Measurements from ENCODE around the gene YES1. TPM values are rescaled to one million over a fixed set of nuclear protein-coding genes. Genes with fewer than 3 reads are reported as not detected.

The YES1 gene
- total RNA-seq, 2 donors from 2014 or later: 56.3 to 83.4 TPM

- intact Hi-C loops (cut with DNase I): no loop called here
- Histone ChIP-seq H3K4me3 (no peak overlapping the region), H3K9me3 (no peaks in the 10 kb centered on the region), H3K27me3 (no peaks in the 10 kb centered on the region), H3K4me1 (no peaks in the 10 kb centered on the region), H3K27ac (no peak overlapping the region), H3K36me3 (no peaks in the 10 kb centered on the region), H3K9ac (ENCODE audit: low read depth in 2 of 2, low read length in 2 of 2) (no peak overlapping the region)
- no peak for DNase-seq
- no peak for TF ChIP-seq CTCF (IDR thresholded peaks at IDR 0.05)
These were observed 61.6 kb downstream of the YES1 start for GRCh38 chr18:750456-750855.

- intact Hi-C loops (cut with DNase I): no loop called here
- no peak for TF ChIP-seq CTCF (IDR thresholded peaks at IDR 0.05)
- Histone ChIP-seq H3K4me1 (no peaks in the 10 kb centered on the region), H3K27me3 (no peaks in the 10 kb centered on the region), H3K4me3 (no peak overlapping the region), H3K36me3 (no peaks in the 10 kb centered on the region), H3K9me3 (no peaks in the 10 kb centered on the region), H3K27ac (no peak overlapping the region), H3K9ac (ENCODE audit: low read depth in 2 of 2, low read length in 2 of 2) (no peak overlapping the region)
- DNase-seq: no peak
These were observed 67.0 kb downstream of the YES1 start for GRCh38 chr18:744832-745597.

GRCh38 chr18:741931-742512 is 70.0 kb downstream of the YES1 start:
- Histone ChIP-seq H3K9me3 (no peaks in the 10 kb centered on the region), H3K36me3 (no peaks in the 10 kb centered on the region), H3K4me1 (no peaks in the 10 kb centered on the region), H3K27ac (no peak overlapping the region), H3K4me3 (no peak overlapping the region), H3K9ac (ENCODE audit: low read depth in 2 of 2, low read length in 2 of 2) (no peak overlapping the region), H3K27me3 (no peaks in the 10 kb centered on the region)
- DNase-seq: no peak
- peak; percentile 55 for TF ChIP-seq CTCF (IDR thresholded peaks at IDR 0.05)
- intact Hi-C loops (cut with DNase I): loop anchor here (2.0 kb wide), 1 partner anchor 89 kb away; no protein-coding TSS in a partner anchor

GRCh38 chr18:732371-732770 is 79.7 kb downstream of the YES1 start:
- no peak for DNase-seq
- no peaks in the 10 kb centered on the region for H3K36me3 ChIP-seq
- TF ChIP-seq CTCF (IDR thresholded peaks at IDR 0.05): no peak
- no peaks in the 10 kb centered on the region for H3K9me3 ChIP-seq
- no peak overlapping the region for H3K27ac ChIP-seq
- H3K4me1 ChIP-seq: no peaks in the 10 kb centered on the region
- no peaks in the 10 kb centered on the region for H3K27me3 ChIP-seq
- intact Hi-C loops (cut with DNase I): no loop called here
- H3K9ac ChIP-seq (ENCODE audit: low read depth in 2 of 2, low read length in 2 of 2): no peak overlapping the region
- no peak overlapping the region for H3K4me3 ChIP-seq

GRCh38 chr18:731185-731584 is 80.9 kb downstream of the YES1 start:
- Histone ChIP-seq H3K9ac (ENCODE audit: low read depth in 2 of 2, low read length in 2 of 2) (no peak overlapping the region), H3K4me1 (no peaks in the 10 kb centered on the region), H3K27me3 (no peaks in the 10 kb centered on the region), H3K36me3 (no peaks in the 10 kb centered on the region), H3K4me3 (no peak overlapping the region), H3K27ac (no peak overlapping the region), H3K9me3 (no peaks in the 10 kb centered on the region)
- intact Hi-C loops (cut with DNase I): no loop called here
- DNase-seq: no peak
- no peak for TF ChIP-seq CTCF (IDR thresholded peaks at IDR 0.05)

Data from colonic mucosa (tissue), 4 donors.